HG02610 (cell line): ENCODE results near the gene PATJ.
"Not testable (repeated sequence)": the region's sequence is repeated elsewhere in the genome, so short reads cannot be mapped to it uniquely, and the experiment has no call there.

ENCODE experiments used
- ATAC-seq: cut with Tn5 transposase; IDR thresholded peaks from one replicate; pipeline ENCODE4 v1.9.1; 2021; ENCODE audit warnings: mild to moderate bottlenecking, moderate library complexity; ENCODE audit not compliant: unreplicated experiment

Gene PATJ

GRCh38 chr1:61816191-61816590 lies 73.9 kb downstream of the PATJ start:
- no peak for ATAC-seq

- ATAC-seq = no peak
These were observed 76.7 kb downstream of the PATJ start for GRCh38 chr1:61818992-61819391.

GRCh38 chr1:61819421-61819820 lies 77.1 kb downstream of the PATJ start:
- no peak for ATAC-seq

GRCh38 chr1:61825393-61825792 lies 83.1 kb downstream of the PATJ start:
- ATAC-seq = no peak

- ATAC-seq = no peak
These were observed 86.5 kb downstream of the PATJ start for GRCh38 chr1:61828805-61829204.

- no peak for ATAC-seq
These were observed 94.4 kb downstream of the PATJ start for GRCh38 chr1:61836649-61837048.

- ATAC-seq = not testable (repeated sequence)
These were observed 95.3 kb downstream of the PATJ start for GRCh38 chr1:61837607-61838006.

- ATAC-seq = no peak
These were observed 97.4 kb downstream of the PATJ start for GRCh38 chr1:61839679-61840078.

GRCh38 chr1:61842036-61842435 lies 99.8 kb downstream of the PATJ start:
- no peak for ATAC-seq

GRCh38 chr1:61842863-61843514 lies 100.7 kb downstream of the PATJ start:
- no peak for ATAC-seq

- ATAC-seq = no peak
These were observed 101.7 kb downstream of the PATJ start for GRCh38 chr1:61844006-61844405.

GRCh38 chr1:61844664-61845063 lies 102.4 kb downstream of the PATJ start:
- not testable (repeated sequence) for ATAC-seq

GRCh38 chr1:61851235-61851634 lies 109.0 kb downstream of the PATJ start:
- no peak for ATAC-seq

GRCh38 chr1:61851849-61852669 lies 109.8 kb downstream of the PATJ start:
- ATAC-seq = no peak

GRCh38 chr1:61852670-61853015 lies 110.4 kb downstream of the PATJ start:
- no peak for ATAC-seq

- no peak for ATAC-seq
These were observed 111.3 kb downstream of the PATJ start for GRCh38 chr1:61853583-61853982.

GRCh38 chr1:61864489-61864888 lies 122.2 kb downstream of the PATJ start:
- no peak for ATAC-seq

GRCh38 chr1:61865646-61866220 lies 123.5 kb downstream of the PATJ start:
- no peak for ATAC-seq

- ATAC-seq = no peak
These were observed 127.4 kb downstream of the PATJ start for GRCh38 chr1:61869691-61870109.

- no peak for ATAC-seq
These were observed 129.9 kb downstream of the PATJ start for GRCh38 chr1:61872206-61872605.

- ATAC-seq = no peak
These were observed 131.3 kb downstream of the PATJ start for GRCh38 chr1:61873581-61873980.

- ATAC-seq = no peak
These were observed 131.7 kb downstream of the PATJ start for GRCh38 chr1:61873994-61874393.
